ENCODE data around the gene PRKCH.

PRKCH gene

DNA sequence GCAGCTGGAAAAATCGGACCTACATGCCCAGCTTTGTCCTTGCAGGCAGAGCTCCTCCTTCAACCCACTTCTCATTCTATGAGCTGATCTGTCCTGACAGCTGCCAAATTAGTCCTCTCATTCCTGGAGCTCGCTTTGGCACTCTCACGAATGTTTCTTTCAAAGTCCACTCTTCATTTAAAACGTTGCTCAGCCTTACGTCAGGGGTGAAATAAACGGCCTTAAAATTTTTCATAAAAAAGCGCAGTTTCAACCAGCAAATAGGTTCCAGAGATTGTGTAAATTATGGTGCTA lies 253.1 kb downstream of the PRKCH start:
- no peak for DNase-seq

DNA sequence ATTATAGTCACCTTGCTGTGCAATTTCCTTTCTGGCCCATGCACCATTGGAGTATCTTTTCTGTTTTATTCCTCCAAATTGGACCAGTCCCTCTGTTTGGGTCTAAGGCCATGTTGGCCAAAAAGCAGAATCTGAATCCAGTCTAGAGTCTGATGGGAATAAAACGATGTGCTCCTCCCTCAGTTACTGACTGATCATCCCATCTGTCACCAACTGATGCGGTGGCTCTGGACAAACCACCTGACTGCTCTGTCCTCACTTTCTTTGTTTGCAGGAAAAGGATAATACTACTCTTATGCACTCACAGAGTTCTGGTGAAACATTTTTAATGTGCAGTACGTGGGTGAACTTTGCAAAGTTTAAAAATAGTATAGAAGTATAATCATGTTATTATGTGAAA lies 253.7 kb downstream of the PRKCH start:
- no peak for DNase-seq

DNA sequence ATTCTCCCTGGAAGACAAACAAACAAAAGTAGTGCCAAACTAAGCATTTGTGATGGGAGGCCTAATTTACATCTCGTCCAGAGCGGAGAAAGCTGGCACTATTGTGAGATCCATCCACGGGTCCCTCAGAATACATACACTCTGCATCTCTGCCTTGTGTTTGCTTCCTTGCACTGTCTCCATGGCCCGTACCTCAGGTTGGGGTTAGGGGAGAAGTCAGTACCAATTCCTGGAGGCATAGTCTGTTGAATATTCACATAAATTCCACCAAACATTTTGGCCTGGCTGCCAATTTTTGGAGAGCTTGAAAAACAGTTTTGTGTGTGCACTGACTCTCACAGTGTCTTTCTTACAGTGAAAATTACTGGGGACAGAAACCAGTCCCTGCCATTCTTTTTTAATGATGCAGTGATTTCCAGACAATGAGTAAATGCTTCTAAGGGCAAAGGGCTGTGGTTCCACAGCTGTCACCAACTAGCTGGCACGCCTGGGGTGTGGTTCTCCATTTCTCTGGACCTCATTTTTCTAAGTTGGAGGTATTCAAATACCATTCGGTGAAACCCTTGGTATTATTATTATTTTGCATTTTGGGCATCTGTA lies 254.3 kb downstream of the PRKCH start:
- DNase-seq, result no peak

DNA sequence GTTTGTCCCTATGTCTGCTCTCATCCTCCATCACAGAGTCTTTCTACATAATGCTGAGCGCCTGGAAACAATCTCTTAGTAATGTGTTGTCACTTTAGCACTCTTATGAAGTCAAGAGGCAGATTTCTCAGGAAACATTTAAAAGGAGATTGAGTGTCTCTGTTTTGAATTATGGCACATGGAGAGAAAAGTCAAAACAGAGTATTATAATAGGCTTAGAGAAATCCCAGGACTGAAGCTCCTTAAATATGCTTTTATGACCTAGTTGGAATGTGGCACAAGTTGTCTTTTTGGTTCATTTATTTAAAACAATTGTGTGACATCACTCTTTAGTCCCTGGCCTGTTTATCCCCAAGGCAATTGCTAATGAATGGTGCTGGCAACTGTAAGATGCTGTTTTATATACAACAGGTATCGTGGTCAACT lies 256.1 kb downstream of the PRKCH start:
- DNase-seq, result no peak

DNA sequence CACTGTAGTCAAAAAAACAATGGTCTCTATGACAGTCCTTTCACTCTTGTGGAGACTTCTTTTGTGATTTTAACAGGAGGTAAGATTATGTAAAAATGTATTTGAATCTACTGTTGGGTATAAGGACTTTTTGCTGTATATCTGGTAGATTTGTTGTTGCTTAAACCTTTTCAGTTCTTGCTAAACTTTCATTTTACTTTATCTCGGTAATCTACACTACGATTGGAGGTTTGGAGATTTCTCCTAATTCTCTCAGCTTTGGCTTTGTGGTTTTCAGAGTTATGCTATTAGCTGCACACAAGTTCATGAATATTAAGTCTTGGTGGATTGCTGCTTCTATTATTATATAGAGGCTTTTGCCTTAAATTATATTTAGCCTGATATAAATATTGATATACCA lies 257.4 kb downstream of the PRKCH start:
- no peak for DNase-seq

DNA sequence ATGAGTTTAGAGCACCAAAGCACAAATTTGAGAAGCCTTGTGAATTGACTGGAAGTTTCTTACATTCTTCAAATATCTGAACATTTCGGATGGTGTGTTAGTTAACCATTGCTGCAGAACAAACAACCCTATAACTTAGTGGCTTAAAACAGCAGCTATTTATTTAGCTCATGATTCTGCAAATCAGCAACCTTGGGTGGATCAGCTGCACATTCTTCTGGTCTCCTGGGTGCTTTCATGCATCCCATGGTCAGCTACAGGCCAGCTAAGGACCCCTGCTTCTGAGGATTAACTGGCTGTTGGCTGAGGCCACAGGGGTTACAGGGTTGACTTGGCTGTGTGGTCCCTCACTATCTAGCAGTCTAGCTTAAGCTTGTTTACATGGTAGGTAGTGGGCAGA lies 260.0 kb downstream of the PRKCH start:
- DNase-seq, result no peak

DNA sequence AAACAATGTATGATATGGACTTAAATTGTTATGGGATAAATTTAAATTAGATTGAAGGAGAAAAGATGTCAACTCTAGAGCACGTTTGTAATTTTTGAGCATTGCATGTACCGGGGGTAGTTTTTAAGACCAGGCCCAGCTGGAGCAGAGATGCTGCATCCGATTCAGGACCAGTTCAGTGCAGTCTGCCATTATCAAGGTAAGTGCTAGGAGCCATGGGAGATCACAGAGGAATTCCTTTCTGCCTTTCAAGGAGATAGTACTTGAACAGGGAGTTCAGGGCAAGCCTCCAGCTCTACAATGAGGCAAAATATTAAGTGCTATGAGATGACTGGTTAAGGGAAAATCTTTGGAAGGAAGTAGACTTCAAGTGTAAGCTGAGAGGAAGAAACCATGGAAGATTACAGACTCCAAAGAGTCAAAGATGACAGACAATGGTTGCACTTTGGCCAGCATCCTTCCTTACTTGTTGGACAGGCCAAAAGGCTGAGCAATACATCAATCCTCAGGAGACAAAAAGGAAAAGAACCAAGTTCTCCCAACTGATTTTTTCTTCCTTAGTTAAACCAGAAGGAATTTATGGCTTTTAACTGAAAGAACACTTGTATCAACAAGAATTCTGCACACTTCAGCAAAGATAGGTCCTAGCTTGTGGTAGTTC lies 260.7 kb downstream of the PRKCH start:
- no peak for DNase-seq

DNA sequence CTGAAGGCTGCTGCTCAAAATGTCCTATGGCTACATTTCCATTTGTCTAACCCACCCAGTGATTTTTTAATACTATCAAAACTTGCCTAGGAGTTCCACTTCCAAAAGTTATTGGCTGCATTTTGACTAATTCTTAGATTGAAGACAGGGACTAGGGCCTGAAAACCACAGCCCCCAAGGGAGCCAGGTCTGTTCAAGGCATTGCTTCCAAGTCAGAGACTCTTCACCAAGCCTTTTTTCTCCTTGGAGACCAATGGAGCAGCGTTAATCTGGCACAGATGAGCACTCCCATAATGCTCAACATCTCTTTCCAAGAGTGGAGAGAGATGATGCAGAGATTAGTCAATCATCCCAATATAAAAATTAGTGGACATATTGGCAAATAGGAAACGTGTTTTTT lies 261.4 kb downstream of the PRKCH start:
- no peak for DNase-seq

DNA sequence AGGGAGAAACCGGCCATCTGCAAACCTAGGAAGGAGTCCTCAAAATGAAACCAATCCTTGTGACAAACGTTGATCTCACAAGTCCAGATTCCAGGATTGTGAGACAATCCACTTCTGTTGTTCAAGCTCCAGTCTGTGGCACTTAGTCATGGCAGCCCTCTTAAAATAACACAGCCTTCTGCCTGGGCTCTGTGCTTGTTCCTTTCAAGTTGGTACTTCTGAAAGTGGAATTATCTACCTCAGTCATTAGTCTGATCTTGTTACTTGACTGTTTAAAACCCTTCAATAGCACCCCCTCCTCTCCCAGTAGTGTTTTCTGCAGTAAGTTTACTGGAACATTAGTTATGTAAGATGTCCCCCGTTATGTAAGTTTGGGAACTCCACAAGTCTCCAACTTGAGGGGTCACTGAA lies 263.0 kb downstream of the PRKCH start:
- DNase-seq, result no peak

DNA sequence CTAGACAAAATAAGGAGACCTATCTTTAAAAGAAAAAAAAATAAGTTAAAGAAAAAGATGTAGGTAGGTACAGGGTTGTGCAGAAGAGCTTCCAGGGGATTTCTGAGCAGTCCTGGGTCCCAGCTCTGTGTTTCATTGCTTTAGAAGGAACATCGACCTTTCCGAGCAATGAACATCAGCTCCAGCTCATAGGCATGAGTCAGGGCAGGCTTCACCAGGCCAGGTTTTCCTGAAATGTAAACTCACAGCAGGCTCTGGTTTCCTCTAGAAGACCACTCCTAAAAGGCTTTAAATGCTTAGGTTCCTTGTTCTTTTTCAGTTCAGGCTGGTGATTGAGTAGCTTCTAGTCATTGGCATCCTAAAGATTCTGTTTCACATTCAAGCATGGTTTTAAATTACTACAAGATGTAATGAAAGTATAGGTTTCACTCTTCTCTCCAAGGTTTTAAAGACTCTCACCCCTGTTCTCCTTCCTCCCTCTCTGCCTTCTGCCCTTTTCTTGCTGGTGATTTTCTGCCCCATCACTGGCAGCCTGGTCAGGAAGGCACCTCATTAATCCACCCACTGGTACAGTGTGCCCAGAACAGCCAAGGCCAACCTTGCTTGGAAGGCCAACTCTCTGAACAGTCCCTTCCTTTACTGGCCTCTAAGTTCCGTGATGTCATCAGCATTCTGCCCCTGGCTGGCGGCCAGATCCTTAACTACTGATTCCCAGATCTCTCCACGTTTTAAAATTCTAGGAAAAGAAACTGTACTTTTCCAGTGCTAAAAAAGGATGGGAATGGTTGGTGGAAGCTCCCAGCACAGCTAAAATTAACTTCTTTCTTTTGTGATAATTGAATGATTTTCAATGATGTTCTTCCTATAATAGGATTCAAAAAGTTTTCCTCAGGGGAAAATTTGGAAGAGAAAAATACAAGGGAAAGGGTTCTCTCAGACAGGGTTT lies 264.5 kb downstream of the PRKCH start:
- no peak for DNase-seq

DNA sequence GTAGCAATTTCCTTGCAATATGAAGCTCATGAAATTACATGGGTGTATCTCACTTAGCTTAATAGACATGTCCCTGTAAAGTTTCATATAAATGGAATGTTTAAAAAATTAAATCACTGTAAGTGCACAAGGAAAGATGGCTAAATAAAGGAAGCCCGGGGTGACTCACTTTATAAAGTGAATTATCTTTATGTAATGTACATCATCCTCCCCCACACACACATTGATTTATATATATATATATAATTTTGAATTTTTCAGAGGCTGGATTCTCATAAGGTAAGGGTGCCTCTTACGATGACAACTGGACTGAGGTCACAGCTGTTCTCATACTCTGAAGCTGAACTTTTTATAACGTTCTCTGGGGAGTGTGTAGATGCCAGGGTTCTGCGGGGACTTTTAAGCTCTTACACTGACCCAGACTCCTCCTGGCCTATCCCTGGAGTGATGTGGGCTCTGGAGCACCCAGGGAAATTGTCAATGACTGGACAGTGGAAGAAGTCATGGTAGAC lies 265.2 kb downstream of the PRKCH start:
- DNase-seq, result no peak

DNA sequence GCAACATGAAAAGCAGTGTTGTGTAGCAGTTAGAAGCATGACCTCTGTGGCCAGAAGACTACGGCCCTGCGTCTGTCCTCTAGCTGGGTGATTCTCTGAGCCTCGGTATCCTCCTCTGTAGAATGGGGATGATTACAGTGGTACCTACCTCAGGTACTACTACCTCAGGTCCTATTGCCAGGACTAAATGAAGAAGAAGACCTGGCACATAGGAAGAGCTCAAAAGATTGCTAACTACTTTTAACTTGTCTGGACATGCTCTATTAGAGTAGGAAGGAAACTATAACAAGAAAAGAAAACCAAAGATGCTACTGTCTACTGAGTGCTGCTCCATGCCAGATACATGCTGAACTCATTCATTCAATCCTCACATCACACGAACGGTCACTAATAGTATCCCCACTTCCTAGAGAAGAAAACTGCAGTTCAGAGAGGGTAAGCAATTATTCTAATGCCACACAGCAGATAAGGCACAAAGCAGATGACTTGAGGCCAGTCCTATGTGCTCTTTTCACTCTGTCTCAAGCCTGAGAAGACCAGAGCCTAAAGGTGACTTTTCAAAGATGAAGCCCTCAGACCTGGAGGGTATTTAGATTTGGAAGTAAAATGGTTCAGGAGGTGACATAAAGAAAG lies 265.8 kb downstream of the PRKCH start:
- DNase-seq, result no peak

DNA sequence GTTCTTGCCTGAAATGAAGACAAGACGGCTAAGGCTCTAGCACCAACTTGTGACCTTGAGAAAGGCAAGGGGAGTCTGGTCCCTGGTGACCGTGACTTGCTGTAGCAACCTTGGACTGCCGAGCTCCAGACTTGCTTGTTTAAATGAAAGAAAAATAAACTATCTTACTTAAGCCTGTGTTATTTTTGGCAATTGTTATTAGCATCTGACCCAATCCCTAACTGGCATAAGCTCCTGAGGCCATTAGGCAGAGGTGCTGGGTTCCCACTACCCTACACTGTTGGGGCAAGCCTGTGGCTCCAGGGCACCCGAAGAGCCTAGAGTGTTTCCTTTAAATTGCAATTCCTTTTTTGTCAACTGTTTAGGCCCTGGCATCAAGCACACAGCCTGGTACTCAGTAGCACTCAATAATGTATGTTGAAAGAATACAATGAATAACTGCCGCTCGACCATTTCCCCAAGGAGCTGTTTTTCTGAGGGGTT lies 267.1 kb downstream of the PRKCH start:
- no peak for DNase-seq

DNA sequence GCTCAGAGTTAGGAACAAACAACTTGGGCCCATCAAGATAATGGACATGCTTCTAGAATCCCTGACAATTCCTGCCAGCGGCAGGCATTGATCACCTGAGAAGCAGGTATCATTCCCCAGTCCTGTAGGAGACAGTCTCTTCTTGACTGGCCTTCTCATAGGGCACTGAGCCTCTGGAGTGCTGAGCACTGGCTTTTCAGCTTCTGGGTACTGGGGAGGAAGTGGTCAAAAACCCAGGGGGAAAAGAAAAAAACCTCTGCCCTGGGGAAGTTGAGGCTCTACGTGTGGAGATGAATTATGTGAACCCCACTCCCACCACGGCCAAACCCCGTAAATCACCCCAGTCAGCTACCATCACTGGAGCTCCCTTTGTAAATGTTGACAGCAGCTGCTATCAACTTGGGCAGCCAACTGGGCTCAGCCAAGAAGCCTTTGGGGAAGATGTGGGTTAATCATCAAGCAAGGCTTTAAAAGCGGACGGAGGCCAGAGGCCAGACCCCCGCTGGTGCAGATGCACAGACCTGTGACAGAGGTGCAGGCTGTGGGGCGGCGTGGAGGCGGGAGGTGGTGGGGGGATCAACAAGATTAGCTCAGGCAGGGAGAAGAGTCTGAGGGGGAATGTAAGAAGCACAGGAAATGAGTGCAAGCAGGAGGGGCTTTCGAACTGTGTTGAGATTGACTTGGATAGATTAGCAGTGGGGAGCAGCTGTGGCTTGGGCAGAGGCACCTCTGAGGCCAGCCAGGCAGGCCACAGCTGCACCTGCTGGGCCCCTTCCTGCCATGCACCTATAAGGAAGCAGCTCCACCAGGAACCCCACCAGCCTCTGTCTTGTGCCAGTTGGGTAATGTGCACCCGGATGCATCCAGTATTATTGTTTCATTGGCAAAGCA lies 268.6 kb downstream of the PRKCH start:
- DNase-seq, result no peak

DNA sequence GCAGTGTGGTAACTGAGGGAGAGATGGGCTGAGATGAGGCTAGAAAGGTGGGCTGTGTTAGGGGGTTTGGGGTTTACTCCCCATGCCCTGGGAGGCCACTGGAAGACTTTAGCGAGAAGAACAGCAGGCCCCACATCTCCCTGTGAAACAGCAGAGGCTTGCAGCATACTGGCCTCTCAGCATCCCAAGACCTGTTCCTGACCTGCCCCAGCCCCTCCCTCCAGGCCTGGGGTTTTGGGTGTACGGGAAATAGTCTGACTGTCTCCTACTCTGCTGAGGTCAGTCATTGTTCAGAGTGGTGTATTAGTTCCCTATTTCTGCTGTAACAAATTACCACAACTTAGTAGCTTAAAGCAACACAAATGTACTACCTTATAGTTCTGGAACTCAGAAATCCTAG lies 270.5 kb downstream of the PRKCH start:
- no peak for DNase-seq

DNA sequence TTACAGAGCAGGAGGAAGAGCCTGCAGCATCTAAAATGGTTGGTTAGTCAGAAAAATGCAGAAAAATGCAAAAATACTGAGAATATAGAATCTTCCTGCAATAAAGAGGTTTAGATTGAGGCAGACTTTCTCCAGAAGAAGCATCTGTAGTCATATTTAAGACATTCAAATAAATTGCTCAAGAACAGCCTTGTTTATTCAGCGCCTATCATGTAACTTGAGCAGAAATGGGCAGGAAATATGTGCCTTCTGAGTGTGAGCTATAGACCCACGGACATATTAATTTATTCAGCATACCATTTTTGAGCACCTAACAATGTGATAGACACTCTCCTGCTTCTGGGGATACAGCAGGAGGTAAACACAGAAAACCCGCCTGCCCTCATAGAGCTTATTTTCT lies 272.0 kb downstream of the PRKCH start:
- no peak for DNase-seq

DNA sequence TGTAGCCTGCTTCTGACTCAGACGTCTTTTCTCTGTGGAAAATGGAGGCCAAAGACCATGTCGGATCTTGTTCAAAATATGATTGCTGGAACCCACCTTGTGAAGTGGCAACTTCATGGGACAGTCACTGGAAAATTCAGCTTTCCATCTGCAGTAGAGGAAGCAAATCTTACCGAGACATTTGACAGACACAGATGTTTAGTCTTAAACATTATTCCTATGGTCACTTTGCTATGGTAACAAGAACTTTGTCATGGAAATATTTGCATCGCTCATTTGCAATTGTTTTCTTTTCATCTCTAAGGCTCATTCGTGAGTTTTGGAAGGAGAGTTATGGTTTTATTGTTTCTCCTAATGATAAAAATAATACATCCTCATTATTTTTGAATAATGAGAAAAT lies 275.6 kb downstream of the PRKCH start:
- no peak for DNase-seq

DNA sequence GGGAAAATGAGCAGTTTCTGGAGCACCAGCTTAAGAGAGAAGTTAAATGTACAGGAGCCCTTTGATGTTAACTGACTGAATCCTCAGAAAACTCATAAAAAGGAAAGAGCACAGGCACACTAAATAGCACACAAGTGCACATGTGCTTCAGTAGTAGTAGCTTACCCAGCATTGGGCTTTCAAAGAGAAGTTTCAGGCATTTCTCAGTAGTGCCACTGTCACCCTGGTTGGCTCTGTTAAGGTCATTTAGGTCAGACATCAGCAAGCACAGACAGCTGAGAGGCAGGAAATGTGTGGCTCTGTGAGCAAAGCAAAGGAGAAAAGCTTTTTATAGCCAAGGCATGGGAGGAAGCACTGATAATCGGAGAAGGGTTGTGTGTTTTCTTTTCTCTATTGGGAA lies 277.6 kb downstream of the PRKCH start:
- DNase-seq, result peak; percentile 20

DNA sequence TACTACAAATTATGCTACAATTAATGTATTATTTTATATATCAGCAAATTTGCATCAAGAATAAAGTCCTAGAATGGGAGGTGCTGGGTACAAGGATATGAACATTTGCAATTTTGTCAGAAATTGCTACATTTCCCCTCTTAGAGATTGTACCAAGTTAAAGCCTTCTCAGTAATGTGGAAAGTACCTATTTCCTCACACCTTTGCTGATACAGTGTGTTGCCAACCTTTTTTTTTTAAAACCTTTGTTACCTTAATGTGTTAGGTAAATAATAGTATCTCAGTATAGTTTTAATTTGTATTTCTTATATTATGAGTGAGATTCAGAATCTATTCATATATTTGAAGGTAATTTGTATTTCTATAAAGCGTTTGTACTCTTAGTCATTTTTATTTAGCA lies 278.6 kb downstream of the PRKCH start:
- DNase-seq, result no peak

Measured in DMS53 (cell line).